BJ (cell line): ENCODE data around the gene COL4A1. TPM values are rescaled to one million over a fixed set of nuclear protein-coding genes. Genes with fewer than 3 reads are reported as not detected.

Source experiments
- CTCF ChIA-PET: fragments of 350-600 bp; formaldehyde crosslinking; extraction: SDS; loops from one replicate; lab custom pipeline; 2021; ENCODE audit warnings: antibody characterized with exemption, inconsistent platforms; lab: Yijun Ruan, JAX
- POLR2A ChIA-PET: fragments of 300-600 bp; sonication (Branson Sonifier 250); formaldehyde crosslinking; extraction: SDS; loops from one replicate; lab custom pipeline; 2021; ENCODE audit warnings: antibody characterized with exemption; lab: Charles Lee
- DNase-seq: peaks from one replicate; pipeline ENCODE4 v3.0.0-alpha.2; 2011; ENCODE audit warnings: low read depth
- H3K27me3 ChIP-seq: 2 replicates; pipeline ENCODE4 v1.6.0; 2011; ENCODE audit warnings: low read length; ENCODE audit not compliant: control insufficient read depth, insufficient read depth
- H3K36me3 ChIP-seq: 2 replicates; pipeline ENCODE4 v1.5.1; 2011; ENCODE audit warnings: low read length; ENCODE audit not compliant: control insufficient read depth, insufficient read depth
- H3K4me3 ChIP-seq: 2 replicates; pipeline ENCODE4 v1.5.1; 2011; ENCODE audit warnings: low read depth, mild to moderate bottlenecking, control low read depth, low read length
- polyA plus RNA-seq: library from polyadenylated mRNA; depleted of rRNA; stranded (reverse); fragments of >200 nt; gene quantifications from 2 replicates; pipeline ENCODE4 v1.2.3, GENCODE V29; 2011
- TF ChIP-seq, protein P1 (sequence below): IDR thresholded peaks from 2 replicates; pipeline ENCODE4 v1.5.1; 2011; ENCODE audit warnings: low read depth, mild to moderate bottlenecking, control low read depth, inconsistent platforms, low read length, moderate library complexity; ENCODE audit not compliant: insufficient read depth

Gene COL4A1
- polyA plus RNA-seq, 1 experiment, result 375 TPM

- TF ChIP-seq, protein P1, sequence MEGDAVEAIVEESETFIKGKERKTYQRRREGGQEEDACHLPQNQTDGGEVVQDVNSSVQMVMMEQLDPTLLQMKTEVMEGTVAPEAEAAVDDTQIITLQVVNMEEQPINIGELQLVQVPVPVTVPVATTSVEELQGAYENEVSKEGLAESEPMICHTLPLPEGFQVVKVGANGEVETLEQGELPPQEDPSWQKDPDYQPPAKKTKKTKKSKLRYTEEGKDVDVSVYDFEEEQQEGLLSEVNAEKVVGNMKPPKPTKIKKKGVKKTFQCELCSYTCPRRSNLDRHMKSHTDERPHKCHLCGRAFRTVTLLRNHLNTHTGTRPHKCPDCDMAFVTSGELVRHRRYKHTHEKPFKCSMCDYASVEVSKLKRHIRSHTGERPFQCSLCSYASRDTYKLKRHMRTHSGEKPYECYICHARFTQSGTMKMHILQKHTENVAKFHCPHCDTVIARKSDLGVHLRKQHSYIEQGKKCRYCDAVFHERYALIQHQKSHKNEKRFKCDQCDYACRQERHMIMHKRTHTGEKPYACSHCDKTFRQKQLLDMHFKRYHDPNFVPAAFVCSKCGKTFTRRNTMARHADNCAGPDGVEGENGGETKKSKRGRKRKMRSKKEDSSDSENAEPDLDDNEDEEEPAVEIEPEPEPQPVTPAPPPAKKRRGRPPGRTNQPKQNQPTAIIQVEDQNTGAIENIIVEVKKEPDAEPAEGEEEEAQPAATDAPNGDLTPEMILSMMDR, result no peak
- Histone ChIP-seq H3K36me3 (peaks cover 7% of the 10 kb centered on the region), H3K4me3 (no peak overlapping the region), H3K27me3 (no peaks in the 10 kb centered on the region)
- CTCF ChIA-PET, result interaction anchor here (0.9 to 2.7 kb wide), 4 partner anchors 9 to 191 kb away, joined by 3 to 18 read pairs (median 3); no protein-coding TSS in a partner anchor
- POLR2A ChIA-PET, result no interaction called here
- DNase-seq, result no peak
These were observed 68.2 kb downstream of the COL4A1 start for GRCh38 chr13:110238818-110239195.

DNA sequence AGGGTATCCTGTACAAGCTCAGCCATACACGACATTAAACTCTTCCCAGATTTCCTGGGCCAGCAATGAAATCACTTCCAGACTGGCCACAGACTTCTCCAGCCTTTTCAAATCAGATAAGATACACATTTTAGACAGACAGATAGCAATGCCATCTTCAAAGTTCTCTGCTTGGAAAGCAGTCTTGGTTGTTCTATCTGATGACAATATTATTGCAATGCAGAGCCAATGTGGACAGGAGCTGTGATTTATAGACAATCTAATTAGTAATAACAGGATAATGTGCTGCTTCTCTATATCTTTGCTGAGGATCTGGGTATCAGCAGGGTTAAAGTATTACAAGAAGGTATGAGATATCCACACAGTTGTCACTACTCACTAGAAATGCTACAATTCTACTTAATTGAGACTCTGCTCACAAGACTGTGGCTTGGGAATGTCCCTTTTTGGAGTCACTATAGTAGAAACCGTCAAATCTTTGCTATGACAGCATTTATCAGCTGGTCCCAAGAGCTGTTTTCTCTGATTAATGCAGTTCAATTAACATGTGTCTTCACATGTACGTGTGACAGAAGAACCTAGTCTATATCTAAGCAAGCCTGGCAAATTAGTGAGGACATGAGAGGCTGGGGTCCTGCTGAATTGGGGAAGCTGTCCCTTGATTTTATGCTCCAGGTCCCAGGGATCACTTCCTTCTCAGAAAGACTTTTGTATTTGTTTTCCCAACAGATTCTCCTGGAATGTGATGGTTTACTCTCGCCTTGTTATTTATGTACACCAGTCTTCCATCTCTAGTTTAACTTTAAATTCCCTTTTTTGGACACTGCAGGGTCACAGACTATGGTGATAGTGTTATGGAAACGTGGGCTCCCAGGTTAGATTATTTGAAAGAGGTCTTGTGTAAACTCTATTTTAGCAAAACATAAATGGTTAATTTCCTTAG lies 68.8 kb downstream of the COL4A1 start:
- DNase-seq, result no peak
- Histone ChIP-seq H3K36me3 (peaks cover 7% of the 10 kb centered on the region), H3K27me3 (no peaks in the 10 kb centered on the region), H3K4me3 (no peak overlapping the region)
- CTCF ChIA-PET, result interaction anchor here (1.1 to 2.7 kb wide), 4 partner anchors 9 to 84 kb away, joined by 3 to 18 read pairs (median 4); no protein-coding TSS in a partner anchor
- TF ChIP-seq, protein P1, result no peak
- POLR2A ChIA-PET, result no interaction called here

DNA sequence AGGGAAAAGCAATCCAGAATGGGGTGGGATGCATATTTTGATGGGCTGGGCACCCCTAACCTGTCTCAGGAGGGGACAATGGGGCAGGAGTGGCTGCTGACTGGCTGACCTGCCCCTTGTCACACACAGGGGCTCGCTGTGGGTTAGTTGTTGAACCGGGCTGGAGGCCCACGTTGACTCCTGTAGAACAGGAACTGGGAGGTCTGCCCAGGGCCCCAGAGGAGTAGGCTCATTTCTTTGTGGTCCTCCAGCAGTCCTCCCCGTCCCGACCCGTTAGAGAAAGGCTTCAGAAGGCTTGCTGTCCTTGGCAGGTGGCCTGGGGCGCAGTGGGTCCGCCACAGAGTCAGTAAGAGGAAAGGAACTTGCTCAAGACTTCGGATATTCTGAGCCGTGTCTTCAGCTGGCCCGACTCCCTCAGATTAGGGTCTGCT lies 70.1 kb downstream of the COL4A1 start:
- ChIA-PET POLR2A (no interaction called here), CTCF (interaction anchor here (1.1 to 2.7 kb wide), 3 partner anchors 11 to 16 kb away, joined by 3 to 18 read pairs (median 6); no protein-coding TSS in a partner anchor)
- TF ChIP-seq, protein P1, result no peak
- H3K4me3 ChIP-seq, result no peak overlapping the region
- H3K36me3 ChIP-seq, result peaks cover 7% of the 10 kb centered on the region
- no peak for DNase-seq
- H3K27me3 ChIP-seq, result no peaks in the 10 kb centered on the region

- ChIA-PET POLR2A (no interaction called here), CTCF (interaction anchor here (1.5 kb wide), 1 partner anchor 11 kb away, joined by 3 read pairs; no protein-coding TSS in a partner anchor)
- no peak overlapping the region for H3K4me3 ChIP-seq
- no peaks in the 10 kb centered on the region for H3K27me3 ChIP-seq
- TF ChIP-seq, protein P1, result no peak
- peaks cover 7% of the 10 kb centered on the region for H3K36me3 ChIP-seq
- DNase-seq, result no peak
These were observed 70.5 kb downstream of the COL4A1 start for GRCh38 chr13:110236431-110236830.

GRCh38 chr13:110234532-110234931 lies 72.4 kb downstream of the COL4A1 start:
- POLR2A ChIA-PET, result no interaction called here
- Histone ChIP-seq H3K36me3 (peaks cover 4% of the 10 kb centered on the region), H3K4me3 (no peak overlapping the region), H3K27me3 (no peaks in the 10 kb centered on the region)
- no peak for DNase-seq
- CTCF ChIA-PET, result interaction anchor here (1.1 kb wide), 1 partner anchor 13 kb away, joined by 3 read pairs; no protein-coding TSS in a partner anchor
- TF ChIP-seq, protein P1, result no peak
